DOHH2 (cell line): ENCODE data around the gene CORO1C.

ENCODE experiments used
- H3F3A ChIP-seq: fragments of 200-600 bp; sonication (generic), shearing (Covaris generic); 2 replicates; pipeline ENCODE4 v1.6.0; 2016; ENCODE audit warnings: antibody characterized with exemption, mild to moderate bottlenecking; ENCODE audit not compliant: control insufficient read depth, insufficient read depth
- H3K27ac ChIP-seq: fragments of 200-600 bp; sonication (generic); 2 replicates; pipeline ENCODE4 v1.5.1; 2014; ENCODE audit warnings: low read depth, mild to moderate bottlenecking, low read length, moderate library complexity
- H3K27me3 ChIP-seq: fragments of 200-600 bp; sonication (generic); 2 replicates; pipeline ENCODE4 v1.6.1; 2014; ENCODE audit warnings: mild to moderate bottlenecking, low read length, mixed read lengths; ENCODE audit not compliant: control insufficient read depth
- H3K36me3 ChIP-seq: fragments of 200-600 bp; sonication (generic); 2 replicates; pipeline ENCODE4 v1.6.1; 2014; ENCODE audit warnings: mild to moderate bottlenecking, low read length, moderate library complexity, mixed read lengths; ENCODE audit not compliant: control insufficient read depth
- H3K4me1 ChIP-seq: fragments of 200-600 bp; sonication (generic); 2 replicates; pipeline ENCODE4 v1.6.1; 2014; ENCODE audit warnings: mild to moderate bottlenecking, low read length, mixed read lengths; ENCODE audit not compliant: control insufficient read depth
- H3K4me2 ChIP-seq: fragments of 200-600 bp; sonication (generic); 2 replicates; pipeline ENCODE4 v1.6.0; 2014; ENCODE audit warnings: mild to moderate bottlenecking, low read length, moderate library complexity
- H3K4me3 ChIP-seq: fragments of 200-600 bp; sonication (generic); 2 replicates; pipeline ENCODE4 v1.5.1; 2014; ENCODE audit warnings: mild to moderate bottlenecking, low read length, mixed read lengths
- H3K79me2 ChIP-seq: fragments of 200-600 bp; sonication (generic); 2 replicates; pipeline ENCODE4 v1.6.1; 2014; ENCODE audit warnings: mild to moderate bottlenecking, low read length, mixed read lengths; ENCODE audit not compliant: control insufficient read depth
- H3K9me2 ChIP-seq: fragments of 200-600 bp; sonication (generic); replicated peaks from 2 replicates; pipeline ENCODE4 v1.6.1; 2014; ENCODE audit warnings: mild to moderate bottlenecking, low read length, mixed read lengths; ENCODE audit not compliant: control insufficient read depth
- H3K9me3 ChIP-seq: fragments of 200-600 bp; sonication (generic); 2 replicates; pipeline ENCODE4 v1.6.1; 2014; ENCODE audit warnings: antibody characterized with exemption, low read length, mixed read lengths; ENCODE audit not compliant: control insufficient read depth, insufficient read depth
- H4K20me1 ChIP-seq: fragments of 200-600 bp; sonication (generic); 2 replicates; pipeline ENCODE4 v1.6.0; 2014; ENCODE audit warnings: low read depth, mild to moderate bottlenecking, antibody characterized with exemption, low read length, moderate library complexity; ENCODE audit not compliant: control insufficient read depth, insufficient read depth
- CTCF ChIP-seq: fragments of 200-600 bp; sonication (generic); IDR thresholded peaks from one replicate; pipeline ENCODE4 v1.5.1; 2014; ENCODE audit warnings: antibody characterized with exemption, mild to moderate bottlenecking, low read depth, low read length; ENCODE audit not compliant: poor library complexity, severe bottlenecking
- EZH2phosphoT487 ChIP-seq: fragments of 200-600 bp; sonication (generic); IDR thresholded peaks from 2 replicates; pipeline ENCODE4 v1.6.1; 2017; ENCODE audit warnings: borderline replicate concordance, mild to moderate bottlenecking, antibody characterized with exemption, low read length, moderate library complexity, mixed read lengths

CORO1C gene

GRCh38 chr12:108599948-108600701 lies 131.2 kb downstream of the CORO1C start:
- no peak overlapping the region for H3K4me3 ChIP-seq
- H3K36me3 ChIP-seq, result no peaks in the 10 kb centered on the region
- H3F3A ChIP-seq, result no peaks in the 10 kb centered on the region
- H3K27me3 ChIP-seq, result no peaks in the 10 kb centered on the region
- no peak overlapping the region for H3K27ac ChIP-seq
- no peaks in the 10 kb centered on the region for H3K9me3 ChIP-seq
- no peaks in the 10 kb centered on the region for H3K9me2 ChIP-seq
- H3K4me1 ChIP-seq, result no peaks in the 10 kb centered on the region
- no peaks in the 10 kb centered on the region for H4K20me1 ChIP-seq
- no peak overlapping the region for H3K4me2 ChIP-seq
- no peaks in the 10 kb centered on the region for H3K79me2 ChIP-seq
- TF ChIP-seq CTCF (no peak), EZH2phosphoT487 (no peak)

GRCh38 chr12:108599541-108599940 lies 131.8 kb downstream of the CORO1C start:
- Histone ChIP-seq H3K4me3 (no peak overlapping the region), H3K79me2 (no peaks in the 10 kb centered on the region), H3K4me1 (no peaks in the 10 kb centered on the region), H3K27ac (no peak overlapping the region), H4K20me1 (no peaks in the 10 kb centered on the region), H3K9me3 (no peaks in the 10 kb centered on the region), H3K9me2 (no peaks in the 10 kb centered on the region), H3K36me3 (no peaks in the 10 kb centered on the region), H3F3A (no peaks in the 10 kb centered on the region), H3K27me3 (no peaks in the 10 kb centered on the region), H3K4me2 (no peak overlapping the region)
- no peak for TF ChIP-seq EZH2phosphoT487
- TF ChIP-seq CTCF, result no peak

- Histone ChIP-seq H3F3A (no peaks in the 10 kb centered on the region), H3K4me2 (no peak overlapping the region), H3K27me3 (no peaks in the 10 kb centered on the region), H3K36me3 (no peaks in the 10 kb centered on the region), H3K79me2 (no peaks in the 10 kb centered on the region), H3K4me3 (no peak overlapping the region), H3K27ac (no peak overlapping the region), H3K4me1 (no peaks in the 10 kb centered on the region), H4K20me1 (no peaks in the 10 kb centered on the region), H3K9me3 (no peaks in the 10 kb centered on the region), H3K9me2 (no peaks in the 10 kb centered on the region)
- TF ChIP-seq EZH2phosphoT487, result no peak
- no peak for TF ChIP-seq CTCF
Measured at GRCh38 chr12:108598553-108599250, 132.6 kb downstream of the CORO1C start.
